Measurements from ENCODE around the gene GFOD1.
"Not testable (repeated sequence)": the region's sequence is repeated elsewhere in the genome, so short reads cannot be mapped to it uniquely, and the experiment has no call there.

The GFOD1 gene

DNA sequence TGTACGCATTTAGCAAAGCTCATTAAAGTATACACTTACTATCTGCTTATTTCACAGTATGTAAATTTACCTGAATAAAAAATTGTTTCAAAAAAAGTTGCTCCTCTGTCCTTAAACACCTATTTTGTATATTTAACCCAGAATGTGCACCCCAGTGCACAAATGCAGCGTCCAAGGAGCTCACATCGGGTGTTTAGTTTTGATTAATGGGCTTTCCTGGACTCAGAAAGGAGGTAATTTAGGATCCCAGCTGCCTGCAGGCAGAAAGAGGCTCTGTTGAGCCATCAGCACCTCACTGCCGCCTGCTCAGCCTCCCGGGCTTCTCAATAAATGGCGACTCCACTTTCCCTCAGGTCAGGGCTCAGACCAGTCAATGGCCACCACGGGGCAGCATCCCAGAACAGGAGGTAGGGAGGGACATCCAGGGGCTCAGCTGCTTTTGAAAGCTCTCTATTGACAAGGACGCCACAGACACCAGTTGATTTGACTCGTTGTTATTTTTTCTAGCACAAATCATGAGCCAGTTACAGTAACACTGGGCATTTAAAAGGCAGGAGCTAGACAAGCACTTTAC lies 88.9 kb downstream of the GFOD1 start:
- DNase-seq, result no peak

GRCh38 chr6:13398069-13398381 lies 89.4 kb downstream of the GFOD1 start:
- DNase-seq, result no peak

- DNase-seq, result no peak
Measured at GRCh38 chr6:13397359-13398068, 89.9 kb downstream of the GFOD1 start.

DNA sequence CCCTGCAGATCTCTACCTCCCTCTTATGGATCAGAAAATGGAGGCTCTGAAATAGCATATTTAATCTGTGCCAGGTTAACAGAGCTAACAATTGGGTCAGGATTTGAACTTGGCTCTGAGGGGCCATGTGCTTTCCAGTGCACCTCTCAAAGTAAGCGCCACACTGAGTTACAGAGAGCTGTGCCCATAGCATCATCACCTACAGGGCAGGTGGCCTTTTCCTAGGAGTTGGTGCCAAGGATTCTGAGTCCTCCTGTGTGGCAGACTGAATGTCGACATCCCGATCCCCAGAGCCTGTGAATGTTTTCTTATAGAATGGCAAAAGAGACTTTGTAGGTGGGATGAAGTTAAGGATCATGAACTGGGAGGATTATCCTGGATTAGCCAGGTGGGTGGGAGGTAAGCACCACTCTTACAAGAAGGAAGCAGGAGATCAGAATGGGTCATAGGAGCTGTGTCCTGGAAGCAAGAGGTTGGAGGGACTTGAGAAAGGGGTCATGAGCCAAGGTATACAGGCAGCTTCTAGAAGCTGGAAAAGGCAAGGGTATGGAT lies 91.1 kb downstream of the GFOD1 start:
- DNase-seq, result no peak

DNA sequence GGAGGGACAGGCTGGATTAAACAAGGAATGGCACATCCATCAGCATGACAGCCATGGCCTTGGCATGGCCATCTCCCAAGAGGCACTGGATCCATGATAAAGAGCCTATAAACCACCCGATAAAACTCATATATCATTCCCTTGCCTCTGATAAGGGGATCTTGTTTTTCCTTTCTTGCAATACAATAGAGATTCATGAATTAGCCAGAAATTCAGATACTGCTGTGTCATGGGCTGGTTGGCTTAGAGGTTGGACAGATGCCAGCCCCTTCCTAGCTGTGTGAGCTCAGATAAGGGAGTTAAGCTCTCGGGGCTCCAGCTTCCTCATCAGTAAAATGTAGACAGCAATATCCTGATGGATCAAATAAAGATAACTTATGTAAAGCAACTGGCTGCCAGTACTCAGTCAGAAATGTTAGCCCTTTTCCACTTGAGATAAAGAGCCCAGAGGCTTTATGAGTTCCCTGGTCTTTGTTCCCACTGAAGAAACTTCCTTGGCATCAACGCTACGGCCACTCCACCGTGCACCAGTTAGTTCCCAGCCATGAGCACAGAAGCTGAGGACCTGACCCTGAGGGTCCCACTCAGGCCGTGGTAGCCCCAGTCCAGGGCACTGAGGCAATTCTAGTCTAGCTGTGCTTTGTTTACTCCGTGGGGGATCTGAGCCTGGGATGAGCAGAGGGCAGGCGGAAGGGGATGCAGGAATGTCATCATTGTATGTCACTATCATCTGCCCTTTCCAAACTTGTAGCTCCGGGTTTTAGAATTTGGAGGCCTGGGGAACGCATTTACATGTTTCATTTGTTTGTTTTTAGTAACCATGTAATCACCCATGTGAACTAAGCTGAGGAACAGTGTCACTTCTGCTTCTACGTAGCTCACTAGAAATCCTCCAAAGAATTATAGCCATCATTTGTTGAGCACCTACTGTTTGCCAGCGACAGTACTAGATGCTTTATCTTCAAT lies 91.8 kb downstream of the GFOD1 start:
- DNase-seq, result peak; percentile 4

- DNase-seq, result no peak
Measured at GRCh38 chr6:13392462-13392861, 94.9 kb downstream of the GFOD1 start.

GRCh38 chr6:13391537-13391936 lies 95.9 kb downstream of the GFOD1 start:
- DNase-seq, result no peak

DNA sequence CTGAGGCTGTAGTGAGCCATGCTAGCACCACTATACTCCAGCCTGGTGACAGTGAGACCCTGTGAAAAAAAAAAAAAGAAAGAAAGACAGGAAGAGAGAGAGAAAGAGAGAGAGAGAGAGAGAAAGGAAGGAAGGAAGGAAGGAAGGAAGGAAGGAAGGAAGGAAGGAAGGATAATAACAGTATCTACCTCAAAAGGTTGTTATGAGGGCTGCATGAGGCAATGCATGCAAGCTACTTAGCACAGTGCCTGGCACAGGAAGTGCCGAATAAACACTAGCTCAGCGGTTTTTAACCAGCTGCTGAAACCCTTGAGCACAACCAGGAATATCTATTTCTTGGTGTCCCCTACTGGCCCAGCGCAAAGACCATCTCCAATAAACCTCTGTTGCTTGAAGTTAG lies 96.7 kb downstream of the GFOD1 start:
- DNase-seq, result no peak

- not testable (repeated sequence) for DNase-seq
Measured at GRCh38 chr6:13389237-13389636, 98.2 kb downstream of the GFOD1 start.

DNA sequence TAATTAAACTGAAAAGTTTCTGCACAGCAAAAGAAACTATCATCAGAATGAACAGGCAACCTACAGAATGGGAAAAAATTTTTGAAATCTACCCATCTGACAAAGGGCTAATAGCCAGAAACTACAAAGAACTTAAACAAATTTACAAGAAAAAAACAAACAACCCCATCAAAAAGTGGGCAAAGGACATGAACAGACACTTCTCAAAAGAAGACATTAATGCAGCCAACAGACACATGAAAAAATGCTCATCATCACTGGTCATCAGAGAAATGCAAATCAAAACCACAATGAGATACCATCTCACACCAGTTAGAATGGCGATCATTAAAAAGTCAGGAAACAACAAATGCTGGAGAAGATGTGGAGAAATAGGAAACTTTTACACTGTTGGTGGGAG lies 98.6 kb downstream of the GFOD1 start:
- not testable (repeated sequence) for DNase-seq

- DNase-seq, result no peak
Measured at GRCh38 chr6:13384966-13385365, 102.4 kb downstream of the GFOD1 start.

GRCh38 chr6:13384506-13384905 lies 102.9 kb downstream of the GFOD1 start:
- DNase-seq, result no peak

- no peak for DNase-seq
Measured at GRCh38 chr6:13383328-13384163, 103.9 kb downstream of the GFOD1 start.

GRCh38 chr6:13380761-13381160 lies 106.6 kb downstream of the GFOD1 start:
- no peak for DNase-seq

- peak; percentile 1 for DNase-seq
Measured at GRCh38 chr6:13378669-13379590, 108.5 kb downstream of the GFOD1 start.

GRCh38 chr6:13377054-13377758 lies 110.2 kb downstream of the GFOD1 start:
- DNase-seq, result no peak

DNA sequence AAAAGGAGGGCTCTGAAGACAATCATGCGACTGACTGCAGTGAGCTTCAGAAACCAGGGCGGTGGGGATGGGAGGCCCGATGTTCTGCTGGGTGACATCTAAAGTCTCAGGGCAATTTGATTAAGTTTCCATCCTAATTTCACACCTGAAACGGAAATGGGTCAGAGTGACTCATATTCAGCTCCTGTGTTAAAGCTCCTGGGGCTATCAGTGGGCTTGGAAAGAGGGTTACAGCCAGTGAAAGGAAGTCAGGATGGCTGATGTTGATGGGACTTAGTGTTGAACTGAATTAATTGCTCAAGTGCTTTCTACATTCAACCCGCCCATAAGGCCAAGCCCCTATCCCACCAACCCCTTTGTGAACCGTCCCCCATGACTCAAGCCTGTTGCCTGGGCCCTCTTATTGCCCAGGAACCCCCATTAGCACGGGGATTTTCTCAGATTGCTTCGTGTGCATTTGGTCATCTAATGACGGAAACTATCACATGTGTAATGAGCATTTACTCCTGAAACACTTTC lies 112.0 kb downstream of the GFOD1 start:
- DNase-seq, result no peak

DNA sequence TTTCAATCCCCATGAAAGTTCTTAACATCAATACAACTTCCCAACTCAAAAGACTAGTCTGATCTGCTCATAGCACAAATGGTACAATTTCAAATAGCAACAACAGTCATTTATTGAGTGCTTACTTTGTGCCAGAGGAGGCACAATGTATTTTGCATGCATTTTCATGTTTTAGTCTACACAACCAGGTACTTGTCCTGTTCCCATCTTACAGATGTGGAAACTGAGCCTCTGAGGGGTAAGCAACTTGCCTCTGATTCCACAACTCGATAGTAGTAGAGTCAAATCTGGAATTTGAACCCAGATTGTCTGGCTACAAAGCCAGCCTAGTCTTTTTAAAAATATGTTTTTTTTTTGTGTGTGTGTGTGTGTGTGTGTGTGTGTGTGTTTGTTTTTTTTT lies 113.5 kb downstream of the GFOD1 start:
- no peak for DNase-seq

DNA sequence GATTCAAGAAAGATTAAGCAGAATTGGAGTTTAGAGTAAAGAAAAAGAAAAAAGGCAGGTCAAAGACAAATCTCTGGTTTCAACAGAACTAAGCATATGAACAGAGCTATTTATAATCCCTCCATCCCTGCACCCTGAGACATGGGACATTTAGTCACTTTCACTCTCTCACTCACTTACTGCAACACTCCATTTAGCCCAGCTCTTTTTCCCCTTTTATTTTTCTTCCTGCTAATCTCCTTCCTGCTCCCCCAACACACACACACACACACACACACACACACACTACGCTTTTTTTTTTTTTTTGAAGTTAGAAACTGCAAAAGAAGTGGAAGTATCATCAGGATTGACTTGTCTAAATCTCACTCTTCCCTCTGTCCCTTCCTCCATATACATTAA lies 113.9 kb downstream of the GFOD1 start:
- no peak for DNase-seq

DNA sequence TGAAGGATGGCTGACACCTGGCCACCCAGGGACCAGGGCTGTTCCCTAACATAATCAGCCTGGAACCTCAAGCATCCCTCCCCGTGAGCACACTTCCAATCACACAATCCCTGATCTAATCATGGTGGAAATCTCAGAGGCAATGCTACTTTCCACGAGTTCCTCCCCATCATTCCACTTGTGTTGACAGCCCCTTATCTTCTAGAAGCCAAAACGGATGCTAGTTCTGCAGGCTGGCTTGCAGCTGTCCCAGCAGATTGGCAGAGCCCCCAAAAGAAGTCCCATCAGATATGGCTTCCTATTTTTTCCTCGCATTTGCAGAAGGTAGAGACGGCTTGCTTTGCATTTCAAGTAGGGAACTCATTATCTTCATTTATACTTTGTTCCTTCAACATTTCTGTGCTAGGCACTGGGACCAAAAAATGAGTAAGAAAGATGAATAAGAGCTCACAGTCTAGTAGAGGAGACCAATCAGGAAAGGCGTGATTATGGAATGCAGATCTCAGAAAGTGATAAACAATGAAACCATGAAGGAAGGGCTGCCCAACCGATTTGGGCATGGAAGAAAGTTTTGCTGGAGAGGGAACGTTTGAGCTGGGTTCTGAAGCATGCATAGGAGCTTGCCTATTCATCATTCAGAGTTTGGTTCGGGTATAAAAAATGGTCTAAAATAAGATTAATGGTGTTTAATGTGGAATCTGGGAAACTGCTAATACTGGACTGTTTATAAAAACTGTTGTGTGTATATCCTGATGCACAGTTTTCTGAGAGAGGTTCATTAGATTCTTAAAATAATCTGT lies 114.5 kb downstream of the GFOD1 start:
- no peak for DNase-seq

All from DMS79 treated with DMSO at 0.1 percent for 48 hours (cell line).